Uterus (tissue), 2 donors: ENCODE results near the gene ANO7.

Experiments used
- CTCF ChIP-seq, 4 experiments: fragments of 200-600 bp in 2 of 4; fragments of 450-650 bp in 2 of 4; sonication (generic) in 2 of 4; IDR thresholded peaks; one replicate each; pipeline ENCODE4 v1.5.1; 2016 to 2019; ENCODE audit warnings: antibody characterized with exemption in 4 of 4, mild to moderate bottlenecking in 2 of 4, moderate library complexity in 1 of 4
- POLR2A ChIP-seq, 2 donors: fragments of 450-650 bp; IDR thresholded peaks; one replicate each; pipeline ENCODE4 v1.6.1; 2016; ENCODE audit warnings: antibody characterized with exemption in 2 of 2, mild to moderate bottlenecking in 1 of 2, moderate library complexity in 1 of 2

- TF ChIP-seq CTCF (IDR thresholded peaks at IDR 0.05) (no peak), POLR2A (IDR thresholded peaks at IDR 0.05) (no peak)
Observed at GRCh38 chr2:241160318-241160717, 28.2 kb upstream of the ANO7 start.
